ENCODE measurements around the gene HSPH1. TPM values are rescaled to one million over a fixed set of nuclear protein-coding genes. Genes with fewer than 3 reads are reported as not detected.
"Not testable (repeated sequence)": the region's sequence is repeated elsewhere in the genome, so short reads cannot be mapped to it uniquely, and the experiment has no call there.

HSPH1 gene
- total RNA-seq, 2 donors from 2014 or later = 165 to 253 TPM

- H3K27ac Mint-ChIP-seq = no peak overlapping the region
- ATAC-seq = peak in 1 of 2 donors; percentile 82
- peak in 1 of 2 donors; percentile 10 for DNase-seq (ENCODE audit: low spot score in 2 of 2)
- no peaks in the 10 kb centered on the region for H3K36me3 Mint-ChIP-seq
- no peaks in the 10 kb centered on the region for H3K9me3 Mint-ChIP-seq
Observed at GRCh38 chr13:31119966-31120700, 41.6 kb downstream of the HSPH1 start.

DNA sequence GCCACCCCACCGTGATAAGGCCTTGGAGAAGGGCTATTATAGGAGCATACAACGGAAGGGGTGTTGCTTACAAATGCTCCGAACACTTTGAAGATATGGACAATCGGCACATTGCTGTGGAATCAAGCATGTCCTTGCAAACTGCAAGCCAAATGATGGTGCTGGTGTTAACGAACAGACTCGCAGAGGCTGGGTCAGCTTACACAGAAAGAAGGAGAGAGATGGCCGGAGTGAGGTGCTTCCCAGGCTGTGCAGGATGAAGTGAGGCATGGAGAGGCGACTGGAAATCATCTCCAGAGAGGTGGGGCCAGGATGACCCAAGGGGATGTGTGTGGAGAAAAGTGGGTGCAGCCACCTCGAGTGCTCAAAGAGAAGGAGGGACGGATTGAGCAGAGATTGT, 42.2 kb downstream of the HSPH1 start:
- Mint-ChIP-seq H3K27ac (no peak overlapping the region), H3K36me3 (no peaks in the 10 kb centered on the region), H3K9me3 (no peaks in the 10 kb centered on the region)
- no peak for DNase-seq (ENCODE audit: low spot score in 2 of 2)
- ATAC-seq = no peak

DNA sequence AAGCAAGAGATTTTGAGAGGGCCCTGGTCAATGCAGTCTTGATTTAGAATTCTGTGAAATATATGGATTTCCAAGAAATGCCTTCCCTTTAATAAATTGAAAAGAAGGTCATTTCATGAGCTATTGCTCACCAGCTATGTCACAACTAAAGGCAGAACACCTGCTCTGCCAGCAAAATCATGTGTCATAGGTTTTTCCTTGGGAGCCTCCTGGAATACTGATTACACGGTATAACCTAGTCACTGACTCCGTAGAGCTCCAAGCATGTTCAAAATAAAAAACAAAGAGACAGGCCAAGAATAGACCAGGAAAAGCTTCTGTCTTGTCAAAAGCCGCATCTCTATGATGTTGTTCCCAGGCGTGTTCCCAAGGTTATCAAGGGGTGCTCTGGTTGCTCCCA, 45.5 kb downstream of the HSPH1 start:
- no peak for DNase-seq (ENCODE audit: low spot score in 2 of 2)
- Mint-ChIP-seq H3K36me3 (no peaks in the 10 kb centered on the region), H3K27ac (no peak overlapping the region), H3K9me3 (no peaks in the 10 kb centered on the region)
- ATAC-seq = no peak

DNA sequence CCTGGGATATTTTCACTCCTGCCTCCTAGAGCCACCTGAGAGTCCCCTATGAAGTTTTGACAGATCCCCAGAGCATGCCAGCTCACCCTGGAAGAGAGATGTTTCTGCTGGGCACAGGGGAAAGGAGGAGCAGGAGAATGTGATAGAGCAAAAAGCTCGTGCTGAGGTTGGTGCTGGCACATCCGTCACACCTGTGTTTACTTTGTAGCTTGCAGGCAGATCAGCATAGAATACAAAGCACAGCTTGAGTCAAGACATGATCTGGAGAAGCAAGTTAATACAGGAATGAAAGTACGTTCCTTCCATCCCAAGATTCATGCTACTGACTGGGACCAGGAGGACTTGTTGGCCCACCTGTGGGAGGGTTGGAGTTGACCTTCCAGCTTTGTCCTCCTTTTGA, 46.1 kb downstream of the HSPH1 start:
- DNase-seq (ENCODE audit: low spot score in 2 of 2) (no peak), ATAC-seq (no peak)
- no peaks in the 10 kb centered on the region for H3K9me3 Mint-ChIP-seq
- no peak overlapping the region for H3K27ac Mint-ChIP-seq
- H3K36me3 Mint-ChIP-seq = no peaks in the 10 kb centered on the region

DNA sequence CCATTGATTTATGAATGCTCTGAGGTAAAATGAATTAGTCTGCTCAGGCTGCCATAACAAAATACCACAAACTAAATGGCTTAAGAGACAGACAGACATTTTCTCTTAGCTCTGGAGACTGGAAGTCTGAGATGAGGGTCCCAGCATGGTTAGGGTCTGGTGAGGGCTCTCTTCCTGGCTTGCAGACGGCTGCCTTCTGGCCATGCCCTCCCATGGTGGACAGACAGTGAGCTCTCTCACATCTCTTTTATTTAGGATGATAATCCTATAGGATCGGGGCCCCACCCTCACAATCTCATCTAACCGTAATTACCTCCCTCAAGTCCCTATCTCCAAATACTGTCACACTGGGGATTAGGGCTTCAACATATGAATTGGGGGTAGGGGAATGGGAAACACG, 47.1 kb downstream of the HSPH1 start:
- no peak for ATAC-seq
- no peak overlapping the region for H3K27ac Mint-ChIP-seq
- no peak for DNase-seq (ENCODE audit: low spot score in 2 of 2)
- no peaks in the 10 kb centered on the region for H3K9me3 Mint-ChIP-seq
- H3K36me3 Mint-ChIP-seq = no peaks in the 10 kb centered on the region

DNA sequence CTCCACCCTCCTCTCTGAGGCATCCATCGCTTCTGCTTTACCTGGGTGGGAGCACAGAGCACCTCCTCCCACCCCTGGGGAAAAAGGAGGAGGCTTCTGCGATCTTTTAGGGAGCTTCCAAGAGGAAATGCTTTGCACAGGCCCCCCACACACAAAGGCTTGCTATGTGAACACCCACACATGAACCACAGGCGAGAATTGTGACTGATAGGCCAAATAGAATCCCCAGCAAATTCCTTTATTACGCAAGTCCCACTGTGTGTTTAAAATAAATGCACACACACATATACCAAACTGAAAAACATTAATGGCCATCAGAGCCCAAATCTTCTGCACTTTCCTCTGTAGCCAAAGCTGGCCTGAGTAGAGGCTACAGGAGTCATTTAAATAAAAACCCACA, 50.6 kb downstream of the HSPH1 start:
- Mint-ChIP-seq H3K36me3 (no peaks in the 10 kb centered on the region), H3K27ac (no peak overlapping the region), H3K9me3 (no peaks in the 10 kb centered on the region)
- ATAC-seq (no peak), DNase-seq (ENCODE audit: low spot score in 2 of 2) (no peak)

DNA sequence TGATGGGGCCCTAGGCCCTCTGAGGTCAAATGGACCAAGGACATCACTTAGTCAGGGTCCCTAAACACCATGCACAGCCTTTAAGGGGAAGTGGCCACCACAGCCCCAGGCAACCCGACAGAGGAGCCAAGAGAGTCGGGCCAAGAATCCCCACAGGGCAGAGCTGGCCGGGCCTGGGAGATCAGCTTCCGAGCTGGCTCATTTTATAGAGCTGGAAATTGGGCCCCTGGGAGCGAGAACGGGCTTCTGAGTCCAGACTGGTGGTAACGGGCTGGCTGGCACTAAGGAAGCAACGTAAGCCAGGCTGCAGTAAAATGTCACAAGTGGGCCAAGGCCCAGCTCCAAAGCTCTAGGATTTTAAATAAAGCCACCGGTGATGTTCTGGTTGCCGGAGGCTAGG, 51.1 kb downstream of the HSPH1 start:
- DNase-seq (ENCODE audit: low spot score in 2 of 2) (no peak), ATAC-seq (no peak)
- no peaks in the 10 kb centered on the region for H3K9me3 Mint-ChIP-seq
- H3K36me3 Mint-ChIP-seq = no peaks in the 10 kb centered on the region
- no peak overlapping the region for H3K27ac Mint-ChIP-seq

DNA sequence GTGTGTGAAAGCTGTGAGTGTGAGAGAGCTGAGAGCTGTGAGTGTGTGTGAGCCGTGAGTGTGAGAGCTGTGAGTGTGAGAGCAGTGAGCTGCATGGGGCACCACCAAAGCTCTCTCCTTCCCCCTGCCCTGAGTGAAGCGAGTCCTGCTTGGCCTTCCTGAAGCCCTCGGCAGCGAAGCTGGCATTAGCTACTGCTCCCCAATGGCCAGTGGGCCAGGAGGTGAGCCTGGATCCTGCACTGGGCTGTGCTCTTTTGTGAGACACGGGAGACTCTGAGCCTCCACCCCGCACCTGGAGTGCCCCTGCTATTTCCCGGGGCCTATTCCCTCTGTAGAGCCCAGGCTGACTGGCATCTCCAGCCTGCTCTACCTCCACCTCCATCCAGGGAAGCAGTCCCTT, 51.5 kb downstream of the HSPH1 start:
- no peak overlapping the region for H3K27ac Mint-ChIP-seq
- DNase-seq (ENCODE audit: low spot score in 2 of 2) = no peak
- no peak for ATAC-seq

GRCh38 chr13:31107109-31107508, 54.6 kb downstream of the HSPH1 start:
- ATAC-seq (no peak), DNase-seq (ENCODE audit: low spot score in 2 of 2) (no peak)
- H3K36me3 Mint-ChIP-seq = no peaks in the 10 kb centered on the region
- no peak overlapping the region for H3K27ac Mint-ChIP-seq
- H3K9me3 Mint-ChIP-seq = no peaks in the 10 kb centered on the region

More for the DNA sequence above, 51.5 kb downstream of the HSPH1 start:
- Mint-ChIP-seq H3K36me3 (no peaks in the 10 kb centered on the region), H3K9me3 (no peaks in the 10 kb centered on the region)

GRCh38 chr13:31105856-31106255, 55.8 kb downstream of the HSPH1 start:
- ATAC-seq (no peak), DNase-seq (ENCODE audit: low spot score in 2 of 2) (no peak)
- Mint-ChIP-seq H3K27ac (no peak overlapping the region), H3K36me3 (no peaks in the 10 kb centered on the region), H3K9me3 (no peaks in the 10 kb centered on the region)

GRCh38 chr13:31105020-31105795, 56.5 kb downstream of the HSPH1 start:
- Mint-ChIP-seq H3K9me3 (no peaks in the 10 kb centered on the region), H3K27ac (no peak overlapping the region), H3K36me3 (no peaks in the 10 kb centered on the region)
- DNase-seq (ENCODE audit: low spot score in 2 of 2) = no peak
- no peak for ATAC-seq

DNA sequence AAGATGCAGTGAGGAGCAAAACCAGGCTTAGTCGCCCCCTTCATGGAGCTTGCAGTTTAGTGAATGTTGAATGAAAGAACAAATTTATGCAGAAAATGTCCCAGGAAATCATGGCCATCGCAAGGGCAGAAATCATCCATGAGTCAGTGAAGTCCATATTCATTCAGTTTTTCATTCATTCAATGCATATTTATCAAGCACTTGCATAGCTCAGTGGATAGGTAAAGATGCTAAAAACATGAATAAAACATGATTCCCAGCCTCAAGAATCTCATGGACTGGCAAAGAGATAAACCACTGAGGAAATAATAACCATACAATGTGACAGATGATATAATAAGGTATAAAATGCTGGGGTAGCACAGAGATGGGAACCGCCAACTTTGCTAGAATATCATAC, 58.8 kb downstream of the HSPH1 start:
- no peaks in the 10 kb centered on the region for H3K9me3 Mint-ChIP-seq
- no peaks in the 10 kb centered on the region for H3K36me3 Mint-ChIP-seq
- peak overlapping the region in 1 of 2 donors; percentile 29 for H3K27ac Mint-ChIP-seq
- no peak for DNase-seq (ENCODE audit: low spot score in 2 of 2)
- ATAC-seq = no peak

GRCh38 chr13:31101472-31102170, 60.1 kb downstream of the HSPH1 start:
- no peak for ATAC-seq
- H3K9me3 Mint-ChIP-seq = no peaks in the 10 kb centered on the region
- DNase-seq (ENCODE audit: low spot score in 2 of 2) = no peak
- H3K36me3 Mint-ChIP-seq = no peaks in the 10 kb centered on the region
- no peak overlapping the region for H3K27ac Mint-ChIP-seq

- ATAC-seq (no peak), DNase-seq (ENCODE audit: low spot score in 2 of 2) (no peak)
- Mint-ChIP-seq H3K27ac (no peak overlapping the region), H3K36me3 (no peaks in the 10 kb centered on the region), H3K9me3 (no peaks in the 10 kb centered on the region)
Observed at GRCh38 chr13:31100721-31101120, 61.0 kb downstream of the HSPH1 start.

GRCh38 chr13:31097911-31098434, 63.7 kb downstream of the HSPH1 start:
- not testable (repeated sequence) for H3K27ac Mint-ChIP-seq

GRCh38 chr13:31096654-31097302, 64.9 kb downstream of the HSPH1 start:
- H3K27ac Mint-ChIP-seq = no peak overlapping the region
- no peaks in the 10 kb centered on the region for H3K9me3 Mint-ChIP-seq
- DNase-seq (ENCODE audit: low spot score in 2 of 2) (no peak), ATAC-seq (no peak)
- H3K36me3 Mint-ChIP-seq = no peaks in the 10 kb centered on the region

More at GRCh38 chr13:31097911-31098434, 63.7 kb downstream of the HSPH1 start:
- ATAC-seq; H3K9me3 Mint-ChIP-seq; H3K36me3 Mint-ChIP-seq; DNase-seq (ENCODE audit: low spot score in 2 of 2): not testable (repeated sequence)

Data from activated naive CD4-positive, alpha-beta T cell treated with anti-CD3 and anti-CD28 coated beads, Interleukin-2, amount 50 U/mL, for 72 hours (primary cell).